Measurements from ENCODE around the gene DCC. TPM values are rescaled to one million over a fixed set of nuclear protein-coding genes. Genes with fewer than 3 reads are reported as not detected.

Gene DCC
- total and polyA plus RNA-seq, 10 donors, result 0.03 to 9.2 (median 0.91) TPM; not detected in 1

DNA sequence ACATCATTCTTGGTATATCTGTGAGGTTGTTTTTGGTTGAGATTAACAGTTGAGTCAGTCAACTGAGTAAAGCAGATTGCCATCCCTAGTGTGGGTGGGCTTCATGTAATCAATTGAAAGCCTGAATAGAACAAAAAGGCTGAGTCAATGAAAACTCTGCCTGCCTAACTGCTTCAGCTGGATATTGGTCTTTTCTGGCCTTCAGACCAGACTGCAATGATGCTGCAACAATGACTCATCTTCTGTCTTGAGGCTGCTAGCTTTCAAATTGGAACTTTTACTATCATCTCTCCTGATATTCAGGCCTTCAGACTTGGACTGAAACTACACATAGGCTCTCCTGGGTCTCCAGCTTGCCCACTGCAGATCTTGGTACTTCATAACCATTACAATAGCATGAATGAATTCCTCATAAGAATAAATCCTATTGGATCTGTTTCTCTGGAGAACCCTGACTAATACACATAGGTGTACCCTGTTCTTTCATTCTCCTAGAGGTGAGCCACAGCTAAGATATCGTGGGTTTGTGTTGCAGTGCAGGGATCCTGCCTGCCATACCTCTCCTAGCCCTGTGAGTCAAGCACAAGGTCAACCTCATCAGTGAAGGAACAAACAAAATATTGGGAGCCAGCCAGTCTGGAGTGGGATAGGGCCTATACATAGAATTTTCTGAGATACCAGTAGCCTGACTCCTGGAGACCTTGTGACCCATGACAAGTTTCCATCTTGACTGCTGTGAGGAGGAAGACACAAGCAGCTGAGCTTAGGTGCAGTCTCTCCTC lies 473.8 kb downstream of the DCC start:
- Histone ChIP-seq H3K27me3 (replicated peaks in 1 of 7) (no peaks in the 10 kb centered on the region), H3K36me3 (no peaks in the 10 kb centered on the region), H3K9me3 (peaks cover 0 to 18% (median 1%) of the 10 kb centered on the region in 8 donors), H3K4me1 (no peaks in the 10 kb centered on the region), H3K4me3 (no peak overlapping the region), H3K27ac (no peak overlapping the region)
- intact Hi-C loops (cut with DNase I; ENCODE audit: low total_unique reads), result no loop called here
- no peak for DNase-seq
- TF ChIP-seq, protein P1, sequence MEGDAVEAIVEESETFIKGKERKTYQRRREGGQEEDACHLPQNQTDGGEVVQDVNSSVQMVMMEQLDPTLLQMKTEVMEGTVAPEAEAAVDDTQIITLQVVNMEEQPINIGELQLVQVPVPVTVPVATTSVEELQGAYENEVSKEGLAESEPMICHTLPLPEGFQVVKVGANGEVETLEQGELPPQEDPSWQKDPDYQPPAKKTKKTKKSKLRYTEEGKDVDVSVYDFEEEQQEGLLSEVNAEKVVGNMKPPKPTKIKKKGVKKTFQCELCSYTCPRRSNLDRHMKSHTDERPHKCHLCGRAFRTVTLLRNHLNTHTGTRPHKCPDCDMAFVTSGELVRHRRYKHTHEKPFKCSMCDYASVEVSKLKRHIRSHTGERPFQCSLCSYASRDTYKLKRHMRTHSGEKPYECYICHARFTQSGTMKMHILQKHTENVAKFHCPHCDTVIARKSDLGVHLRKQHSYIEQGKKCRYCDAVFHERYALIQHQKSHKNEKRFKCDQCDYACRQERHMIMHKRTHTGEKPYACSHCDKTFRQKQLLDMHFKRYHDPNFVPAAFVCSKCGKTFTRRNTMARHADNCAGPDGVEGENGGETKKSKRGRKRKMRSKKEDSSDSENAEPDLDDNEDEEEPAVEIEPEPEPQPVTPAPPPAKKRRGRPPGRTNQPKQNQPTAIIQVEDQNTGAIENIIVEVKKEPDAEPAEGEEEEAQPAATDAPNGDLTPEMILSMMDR (IDR thresholded peaks at IDR 0.05 in 8 of 11, conservative IDR thresholded peaks at IDR 0.05 in 3 of 11), result no peak
- TF ChIP-seq POLR2A (IDR thresholded peaks at IDR 0.05), result no peak
- TF ChIP-seq POLR2AphosphoS5 (IDR thresholded peaks at IDR 0.05), result no peak
- 24 to 57% (median 45%) methylated on average over 1 of the region's 1 CpG for WGBS, 5 donors

- no peaks in the 10 kb centered on the region for H3K4me1 ChIP-seq
- H3K36me3 ChIP-seq, result no peaks in the 10 kb centered on the region
- no peak for DNase-seq
- H3K27ac ChIP-seq, result no peak overlapping the region
- no peak overlapping the region for H3K4me3 ChIP-seq
- H3K9me3 ChIP-seq, result peaks cover 0 to 2% (median 0%) of the 10 kb centered on the region in 8 donors
- intact Hi-C loops (cut with DNase I; ENCODE audit: low total_unique reads), result no loop called here
- TF ChIP-seq POLR2AphosphoS5 (IDR thresholded peaks at IDR 0.05) (no peak), POLR2A (IDR thresholded peaks at IDR 0.05) (no peak)
- TF ChIP-seq, protein P1 (IDR thresholded peaks at IDR 0.05 in 8 of 11, conservative IDR thresholded peaks at IDR 0.05 in 3 of 11), result no peak
- no peaks in the 10 kb centered on the region for H3K27me3 ChIP-seq (replicated peaks in 1 of 7)
- WGBS, 5 donors, result 60 to 75% (median 68%) methylated on average over 2 of the region's 2 CpGs
Observed at GRCh38 chr18:52815651-52816050, 475.7 kb downstream of the DCC start.

GRCh38 chr18:52816121-52816520 lies 476.1 kb downstream of the DCC start:
- TF ChIP-seq, protein P1 (IDR thresholded peaks at IDR 0.05 in 8 of 11, conservative IDR thresholded peaks at IDR 0.05 in 3 of 11), result no peak
- TF ChIP-seq POLR2AphosphoS5 (IDR thresholded peaks at IDR 0.05), result no peak
- no peak for TF ChIP-seq POLR2A (IDR thresholded peaks at IDR 0.05)
- Histone ChIP-seq H3K4me1 (no peaks in the 10 kb centered on the region), H3K9me3 (no peaks in the 10 kb centered on the region), H3K36me3 (no peaks in the 10 kb centered on the region), H3K4me3 (no peak overlapping the region), H3K27me3 (replicated peaks in 1 of 7) (no peaks in the 10 kb centered on the region), H3K27ac (no peak overlapping the region)
- intact Hi-C loops (cut with DNase I; ENCODE audit: low total_unique reads), result no loop called here
- WGBS, 5 donors, result 49 to 66% (median 57%) methylated on average over 4 of the region's 4 CpGs
- DNase-seq, result no peak

DNA sequence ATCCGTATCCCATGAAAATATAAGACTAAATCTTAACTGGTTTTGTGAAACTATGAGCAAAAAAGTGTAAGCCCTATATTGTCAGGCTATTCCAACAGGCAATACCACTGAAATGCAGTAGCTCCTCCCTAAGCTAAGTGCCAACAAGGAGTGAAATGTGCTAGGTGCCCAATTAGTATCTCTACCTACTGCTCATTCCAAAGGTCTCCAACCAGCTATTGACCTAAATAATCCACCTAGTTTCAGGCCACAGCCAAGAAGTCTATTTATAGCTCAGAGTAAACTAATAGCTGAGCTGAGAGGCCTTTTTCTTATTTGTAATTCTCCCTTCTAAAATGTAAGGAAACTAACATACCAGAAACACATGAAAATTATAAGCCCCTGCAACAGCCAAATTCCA lies 482.2 kb downstream of the DCC start:
- TF ChIP-seq, protein P1 (IDR thresholded peaks at IDR 0.05 in 8 of 11, conservative IDR thresholded peaks at IDR 0.05 in 3 of 11), result no peak
- TF ChIP-seq POLR2A (IDR thresholded peaks at IDR 0.05) (no peak), POLR2AphosphoS5 (IDR thresholded peaks at IDR 0.05) (no peak)
- Histone ChIP-seq H3K27me3 (replicated peaks in 1 of 7) (no peaks in the 10 kb centered on the region), H3K9me3 (no peaks in the 10 kb centered on the region), H3K36me3 (no peaks in the 10 kb centered on the region), H3K27ac (no peak overlapping the region), H3K4me3 (no peak overlapping the region), H3K4me1 (no peaks in the 10 kb centered on the region)
- WGBS, 5 donors, result 73 to 90% (median 78%) methylated on average over 1 of the region's 1 CpG
- intact Hi-C loops (cut with DNase I; ENCODE audit: low total_unique reads), result no loop called here
- DNase-seq, result no peak

Data from spleen (tissue), 11 donors.